IMR-90 (cell line): ENCODE data around the gene PXN. TPM values are rescaled to one million over a fixed set of nuclear protein-coding genes. Genes with fewer than 3 reads are reported as not detected.

Experiments
- ATAC-seq: fragments of 200-7000 bp; cut with Tn5 transposase; 2 replicates; pipeline ENCODE4 v1.9.1; 2020; ENCODE audit warnings: low read depth, mild to moderate bottlenecking, moderate library complexity
- BruUV-seq: library from RNA; stranded (reverse); fragments of 400-500 nt; replicated peaks from 2 replicates; lab custom pipeline; 2021; lab: Mats Ljungman, UMichigan
- CTCF ChIA-PET: fragments of 300-600 bp; formaldehyde crosslinking; extraction: SDS; loops from one replicate; lab custom pipeline; 2021; ENCODE audit warnings: antibody characterized with exemption; lab: Yijun Ruan, JAX
- POLR2A ChIA-PET: fragments of 300-600 bp; sonication (Branson Sonifier 250); formaldehyde crosslinking; loops from one replicate; lab custom pipeline; 2022; ENCODE audit warnings: antibody characterized with exemption; ENCODE audit not compliant: unreplicated experiment; lab: Charles Lee
- DNase-seq: peaks from one replicate; pipeline ENCODE4 v3.0.0; 2013
- H2AFZ ChIP-seq: replicated peaks from 2 replicates; pipeline ENCODE3; 2013; ENCODE audit warnings: low read length, mild to moderate bottlenecking; ENCODE audit not compliant: poor library complexity
- H2AK5ac ChIP-seq: 2 replicates; pipeline ENCODE4 v1.6.1; 2013; ENCODE audit warnings: low read depth, low read length, inconsistent platforms
- H2AK9ac ChIP-seq: replicated peaks from 2 replicates; pipeline ENCODE3; 2013; ENCODE audit warnings: mild to moderate bottlenecking, low read depth, low read length, moderate library complexity; ENCODE audit not compliant: poor library complexity
- H2BK120ac ChIP-seq: 2 replicates; pipeline ENCODE4 v1.6.1; 2013; ENCODE audit warnings: low read depth, low read length, inconsistent platforms
- H2BK15ac ChIP-seq: 3 replicates; pipeline ENCODE4 v1.6.1; 2013; ENCODE audit warnings: low read depth, low read length, inconsistent platforms
- H2BK20ac ChIP-seq: 2 replicates; pipeline ENCODE4 v1.6.1; 2013; ENCODE audit warnings: low read depth, mild to moderate bottlenecking, inconsistent platforms, low read length, moderate library complexity
- H2BK5ac ChIP-seq: 2 replicates; pipeline ENCODE4 v1.6.1; 2013; ENCODE audit warnings: mild to moderate bottlenecking, low read depth, low read length, inconsistent platforms; ENCODE audit not compliant: poor library complexity, severe bottlenecking
- H3K14ac ChIP-seq: replicated peaks from 2 replicates; pipeline ENCODE4 v1.6.1; 2013; ENCODE audit warnings: low read depth, low read length, inconsistent platforms
- H3K18ac ChIP-seq: 2 replicates; pipeline ENCODE4 v1.6.1; 2013; ENCODE audit warnings: low read depth, low read length, control low read depth
- H3K23ac ChIP-seq: 2 replicates; pipeline ENCODE4 v1.6.1; 2013; ENCODE audit warnings: low read depth, low read length, inconsistent platforms
- H3K27ac ChIP-seq: 2 replicates; pipeline ENCODE4 v1.5.1; 2013; ENCODE audit warnings: mild to moderate bottlenecking, control low read depth, low read length; ENCODE audit not compliant: insufficient read depth
- H3K27me3 ChIP-seq: 2 replicates; pipeline ENCODE4 v1.6.1; 2013; ENCODE audit warnings: low read length; ENCODE audit not compliant: control insufficient read depth, insufficient read depth
- H3K36me3 ChIP-seq: 2 replicates; pipeline ENCODE4 v1.6.1; 2013; ENCODE audit warnings: low read length, mixed read lengths; ENCODE audit not compliant: control insufficient read depth, insufficient read depth
- H3K4ac ChIP-seq: 2 replicates; pipeline ENCODE4 v1.6.1; 2013; ENCODE audit warnings: low read depth, low read length, inconsistent platforms
- H3K4me1 ChIP-seq: 2 replicates; pipeline ENCODE4 v1.6.1; 2013; ENCODE audit warnings: low read length, mixed read lengths; ENCODE audit not compliant: control insufficient read depth, insufficient read depth
- H3K4me2 ChIP-seq: 2 replicates; pipeline ENCODE4 v1.6.1; 2013; ENCODE audit warnings: low read depth, mild to moderate bottlenecking, control low read depth, low read length, moderate library complexity
- H3K4me3 ChIP-seq: 2 replicates; pipeline ENCODE4 v1.5.1; 2013; ENCODE audit warnings: low read depth, mild to moderate bottlenecking, control low read depth, low read length, moderate library complexity; ENCODE audit not compliant: insufficient read depth
- H3K56ac ChIP-seq: 2 replicates; pipeline ENCODE4 v1.6.1; 2013; ENCODE audit warnings: low read length, inconsistent platforms; ENCODE audit not compliant: insufficient read depth; ENCODE audit errors: extremely low read depth
- H3K79me1 ChIP-seq, 2 experiments: 2 replicates each; pipeline ENCODE4 v1.6.1; 2013; ENCODE audit warnings: low read length in 2 of 2, inconsistent platforms in 1 of 2, low read depth in 1 of 2
- H3K9ac ChIP-seq: 2 replicates; pipeline ENCODE4 v1.6.1; 2013; ENCODE audit warnings: low read depth, low read length, control low read depth
- H3K9me1 ChIP-seq: 2 replicates; pipeline ENCODE4 v1.6.1; 2013; ENCODE audit warnings: low read length, inconsistent platforms; ENCODE audit not compliant: insufficient read depth
- H3K9me3 ChIP-seq: 2 replicates; pipeline ENCODE4 v1.6.1; 2013; ENCODE audit warnings: low read length; ENCODE audit not compliant: control insufficient read depth, insufficient read depth
- H4K20me1 ChIP-seq: 2 replicates; pipeline ENCODE4 v1.6.1; 2013; ENCODE audit warnings: low read length, inconsistent platforms; ENCODE audit not compliant: insufficient read depth
- H4K5ac ChIP-seq: 2 replicates; pipeline ENCODE4 v1.6.1; 2013; ENCODE audit warnings: mild to moderate bottlenecking, low read depth, low read length, control low read depth
- H4K8ac ChIP-seq, 2 experiments: 2 replicates each; pipeline ENCODE4 v1.6.1; 2013; ENCODE audit warnings: low read depth in 2 of 2, low read length in 2 of 2, control low read depth in 1 of 2, inconsistent platforms in 1 of 2
- H4K91ac ChIP-seq: 2 replicates; pipeline ENCODE4 v1.6.1; 2013; ENCODE audit warnings: low read depth, low read length, inconsistent platforms; ENCODE audit not compliant: insufficient read depth
- CHD1 ChIP-seq: IDR thresholded peaks from 2 replicates; pipeline ENCODE4 v1.6.1; 2012; ENCODE audit warnings: low read depth, low read length, improper control_type of control experiment
- ELK1 ChIP-seq: fragments of 150-350 bp; IDR thresholded peaks from 2 replicates; pipeline ENCODE4 v1.6.1; 2016; ENCODE audit warnings: low read depth, mild to moderate bottlenecking, low read length, moderate library complexity, borderline replicate concordance
- MAFK ChIP-seq: IDR thresholded peaks from 2 replicates; pipeline ENCODE4 v1.6.1; 2012; ENCODE audit warnings: low read depth, low read length, improper control_type of control experiment
- MAZ ChIP-seq: IDR thresholded peaks from 2 replicates; pipeline ENCODE4 v1.6.1; 2012; ENCODE audit warnings: low read depth, mild to moderate bottlenecking, low read length, improper control_type of control experiment, moderate library complexity, borderline replicate concordance
- MXI1 ChIP-seq: IDR thresholded peaks from 2 replicates; pipeline ENCODE4 v1.6.1; 2012; ENCODE audit warnings: low read depth, mild to moderate bottlenecking, low read length, moderate library complexity, borderline replicate concordance
- NFE2L2 ChIP-seq: fragments of 150-350 bp; IDR thresholded peaks from 2 replicates; pipeline ENCODE4 v1.6.1; 2016; ENCODE audit warnings: low read depth, mild to moderate bottlenecking, low read length
- POLR2A ChIP-seq: IDR thresholded peaks from 2 replicates; pipeline ENCODE4 v1.6.1; 2012; ENCODE audit warnings: mild to moderate bottlenecking, low read depth, low read length
- RAD21 ChIP-seq: IDR thresholded peaks from 2 replicates; pipeline ENCODE4 v1.6.1; 2012; ENCODE audit warnings: low read length, improper control_type of control experiment
- RCOR1 ChIP-seq: IDR thresholded peaks from 2 replicates; pipeline ENCODE4 v1.6.1; 2012; ENCODE audit warnings: mild to moderate bottlenecking, low read length, improper control_type of control experiment; ENCODE audit not compliant: insufficient replicate concordance
- RFX5 ChIP-seq: IDR thresholded peaks from 2 replicates; pipeline ENCODE4 v1.8.0; 2012; ENCODE audit warnings: low read depth, mild to moderate bottlenecking, low read length, moderate library complexity
- SMC3 ChIP-seq: fragments of 150-350 bp; IDR thresholded peaks from 2 replicates; pipeline ENCODE4 v1.6.1; 2016; ENCODE audit warnings: low read depth, mild to moderate bottlenecking, antibody characterized with exemption, low read length, moderate library complexity
- WGBS, 2 experiments: methylation state at CpG; one replicate each; pipeline versions ENCODE4 v1.1.5 to v1.1.7; 2013; ENCODE audit warnings: missing lambda C conversion rate in 2 of 2; ENCODE audit not compliant: insufficient read length in 1 of 2; ENCODE audit errors: extremely low coverage in 2 of 2; 5-methylcytosine and 5-hydroxymethylcytosine counted together
- dilution Hi-C: fragments of 300-500 bp; cut with HindIII; formaldehyde crosslinking; loops from one replicate; pipeline ENCODE4 v1.14.3; 2018; ENCODE audit warnings: low sequenced_read_pairs; ENCODE audit not compliant: unreplicated experiment
- in situ Hi-C: fragments of 300-500 bp; cut with MboI; formaldehyde crosslinking; loops from 3 replicates; pipeline ENCODE4 v1.14.3; 2019; ENCODE audit warnings: low sequenced_read_pairs, inconsistent platforms, mixed read lengths
- intact Hi-C: fragments of 100-400 bp; cut with micrococcal nuclease; formaldehyde crosslinking; loops from 2 replicates; pipeline ENCODE4 v1.10.0; 2022
- polyA plus RNA-seq, 3 experiments: library from polyadenylated mRNA; depleted of rRNA; stranded (reverse); fragments of >200 nt; gene quantifications; 2 replicates each; pipeline ENCODE4 v1.2.3, GENCODE V29; 2012; ENCODE audit warnings: low replicate concordance in 1 of 3
- total RNA-seq: library from RNA; depleted of rRNA; stranded (reverse); fragments of >200 nt; gene quantifications from 2 replicates; pipeline ENCODE4 v1.2.3, GENCODE V29; 2012
- TF ChIP-seq, protein P1 (sequence below): conservative IDR thresholded peaks from 2 replicates; pipeline ENCODE4 v1.5.1; 2012; ENCODE audit warnings: mild to moderate bottlenecking, low read depth, low read length, improper control_type of control experiment
- TF ChIP-seq, protein P2 (sequence below): fragments of 150-350 bp; IDR thresholded peaks from 2 replicates; pipeline ENCODE4 v1.6.1; 2017; ENCODE audit warnings: mild to moderate bottlenecking, antibody characterized with exemption, low read length, low read depth

PXN gene
- total and polyA plus RNA-seq, 2 of the 4 experiments (the other 2 are of a cell fraction): 46.6 to 134 TPM

GRCh38 chr12:120211243-120211903 is 54.2 kb downstream of the PXN start:
- no peak overlapping the region for H3K9ac ChIP-seq
- H2AFZ ChIP-seq: no peak overlapping the region
- dilution Hi-C loops: no loop called here
- H2BK120ac ChIP-seq: no peak overlapping the region
- H2BK5ac ChIP-seq: no peak overlapping the region
- BruUV-seq: TSS peak; percentile 79
- intact Hi-C loops: no loop called here
- H3K14ac ChIP-seq: no peak overlapping the region
- no peak overlapping the region for H3K18ac ChIP-seq
- no peak overlapping the region for H4K5ac ChIP-seq
- ATAC-seq (no peak), DNase-seq (no peak)
- peaks cover 6 to 36% of the 10 kb centered on the region in 2 experiments for H3K79me1 ChIP-seq
- in situ Hi-C loops: no loop called here
- no peaks in the 10 kb centered on the region for H3K27me3 ChIP-seq
- CTCF ChIA-PET: interaction anchor here (1.1 kb wide), 1 partner anchor 54 kb away, joined by 4 read pairs; the partner anchor contains the start of gene PXN
- no peak overlapping the region for H3K56ac ChIP-seq
- no peaks in the 10 kb centered on the region for H3K9me1 ChIP-seq
- H2BK20ac ChIP-seq: no peak overlapping the region
- no peak overlapping the region for H3K4me3 ChIP-seq
- no peaks in the 10 kb centered on the region for H3K9me3 ChIP-seq
- peaks cover 61% of the 10 kb centered on the region for H3K36me3 ChIP-seq
- POLR2A ChIA-PET: interaction anchor here (1.7 kb wide), 1 partner anchor 10 kb away, joined by 9 read pairs; the partner anchor contains the start of gene RPLP0
- TF ChIP-seq RCOR1: no peak
- TF ChIP-seq, protein P1, sequence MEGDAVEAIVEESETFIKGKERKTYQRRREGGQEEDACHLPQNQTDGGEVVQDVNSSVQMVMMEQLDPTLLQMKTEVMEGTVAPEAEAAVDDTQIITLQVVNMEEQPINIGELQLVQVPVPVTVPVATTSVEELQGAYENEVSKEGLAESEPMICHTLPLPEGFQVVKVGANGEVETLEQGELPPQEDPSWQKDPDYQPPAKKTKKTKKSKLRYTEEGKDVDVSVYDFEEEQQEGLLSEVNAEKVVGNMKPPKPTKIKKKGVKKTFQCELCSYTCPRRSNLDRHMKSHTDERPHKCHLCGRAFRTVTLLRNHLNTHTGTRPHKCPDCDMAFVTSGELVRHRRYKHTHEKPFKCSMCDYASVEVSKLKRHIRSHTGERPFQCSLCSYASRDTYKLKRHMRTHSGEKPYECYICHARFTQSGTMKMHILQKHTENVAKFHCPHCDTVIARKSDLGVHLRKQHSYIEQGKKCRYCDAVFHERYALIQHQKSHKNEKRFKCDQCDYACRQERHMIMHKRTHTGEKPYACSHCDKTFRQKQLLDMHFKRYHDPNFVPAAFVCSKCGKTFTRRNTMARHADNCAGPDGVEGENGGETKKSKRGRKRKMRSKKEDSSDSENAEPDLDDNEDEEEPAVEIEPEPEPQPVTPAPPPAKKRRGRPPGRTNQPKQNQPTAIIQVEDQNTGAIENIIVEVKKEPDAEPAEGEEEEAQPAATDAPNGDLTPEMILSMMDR: no peak
- TF ChIP-seq POLR2A: no peak
- TF ChIP-seq MXI1: no peak
- TF ChIP-seq SMC3: no peak
- TF ChIP-seq NFE2L2: no peak
- TF ChIP-seq CHD1: no peak
- TF ChIP-seq ELK1: no peak
- TF ChIP-seq MAFK: no peak
- no peak for TF ChIP-seq RAD21
- TF ChIP-seq, protein P2, sequence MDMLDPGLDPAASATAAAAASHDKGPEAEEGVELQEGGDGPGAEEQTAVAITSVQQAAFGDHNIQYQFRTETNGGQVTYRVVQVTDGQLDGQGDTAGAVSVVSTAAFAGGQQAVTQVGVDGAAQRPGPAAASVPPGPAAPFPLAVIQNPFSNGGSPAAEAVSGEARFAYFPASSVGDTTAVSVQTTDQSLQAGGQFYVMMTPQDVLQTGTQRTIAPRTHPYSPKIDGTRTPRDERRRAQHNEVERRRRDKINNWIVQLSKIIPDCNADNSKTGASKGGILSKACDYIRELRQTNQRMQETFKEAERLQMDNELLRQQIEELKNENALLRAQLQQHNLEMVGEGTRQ: no peak
- TF ChIP-seq MAZ: no peak
- no peak for TF ChIP-seq RFX5
- H2BK15ac ChIP-seq: no peak overlapping the region
- no CpG with 5 or more reads among the region's 12 CpGs for WGBS, 2 experiments
- no peaks in the 10 kb centered on the region; the same call in 1 of the 2 replicates for H4K20me1 ChIP-seq
- H4K91ac ChIP-seq: no peak overlapping the region
- no peak overlapping the region for H2AK9ac ChIP-seq
- H2AK5ac ChIP-seq: no peak overlapping the region
- no peak overlapping the region for H4K8ac ChIP-seq
- no peak overlapping the region for H3K27ac ChIP-seq
- no peak overlapping the region for H3K4me2 ChIP-seq
- no peak overlapping the region for H3K23ac ChIP-seq
- no peaks in the 10 kb centered on the region for H3K4me1 ChIP-seq
- H3K4ac ChIP-seq: no peak overlapping the region
